Bronchial epithelial cell (primary cell): Measurements from ENCODE around the gene ANGPT4. TPM values are rescaled to one million over a fixed set of nuclear protein-coding genes. Genes with fewer than 3 reads are reported as not detected.

Source experiments
- DNase-seq: peaks from one replicate; pipeline ENCODE4 v3.0.0-alpha.2; 2010; ENCODE audit warnings: low read depth
- FAIRE-seq: peaks from 2 replicates; lab custom pipeline; 2011; peaks lifted over from hg19 to GRCh38; lab: Jason Lieb, UNC
- H3K27me3 ChIP-seq: 2 replicates; pipeline ENCODE4 v1.5.1; 2011; ENCODE audit warnings: low read length; ENCODE audit not compliant: control insufficient read depth, insufficient read depth
- H3K36me3 ChIP-seq: 2 replicates; pipeline ENCODE4 v1.5.1; 2011; ENCODE audit warnings: low read length; ENCODE audit not compliant: control insufficient read depth, insufficient read depth
- H3K4me3 ChIP-seq: 2 replicates; pipeline ENCODE4 v1.5.1; 2011; ENCODE audit warnings: mild to moderate bottlenecking, low read depth, low read length, control low read depth
- CTCF ChIP-seq: IDR thresholded peaks from 2 replicates; pipeline ENCODE4 v1.5.1; 2011; ENCODE audit warnings: mild to moderate bottlenecking, moderate library complexity, low read length, control low read depth, inconsistent platforms; ENCODE audit not compliant: insufficient read depth, severe bottlenecking
- total RNA-seq: library from RNA; depleted of rRNA; stranded (reverse); fragments of >200 nt; gene quantifications from 2 replicates; pipeline ENCODE4 v1.2.1, GENCODE V29; 2014

ANGPT4 gene
- total RNA-seq, 1 donor from 2014 or later = not detected

DNA sequence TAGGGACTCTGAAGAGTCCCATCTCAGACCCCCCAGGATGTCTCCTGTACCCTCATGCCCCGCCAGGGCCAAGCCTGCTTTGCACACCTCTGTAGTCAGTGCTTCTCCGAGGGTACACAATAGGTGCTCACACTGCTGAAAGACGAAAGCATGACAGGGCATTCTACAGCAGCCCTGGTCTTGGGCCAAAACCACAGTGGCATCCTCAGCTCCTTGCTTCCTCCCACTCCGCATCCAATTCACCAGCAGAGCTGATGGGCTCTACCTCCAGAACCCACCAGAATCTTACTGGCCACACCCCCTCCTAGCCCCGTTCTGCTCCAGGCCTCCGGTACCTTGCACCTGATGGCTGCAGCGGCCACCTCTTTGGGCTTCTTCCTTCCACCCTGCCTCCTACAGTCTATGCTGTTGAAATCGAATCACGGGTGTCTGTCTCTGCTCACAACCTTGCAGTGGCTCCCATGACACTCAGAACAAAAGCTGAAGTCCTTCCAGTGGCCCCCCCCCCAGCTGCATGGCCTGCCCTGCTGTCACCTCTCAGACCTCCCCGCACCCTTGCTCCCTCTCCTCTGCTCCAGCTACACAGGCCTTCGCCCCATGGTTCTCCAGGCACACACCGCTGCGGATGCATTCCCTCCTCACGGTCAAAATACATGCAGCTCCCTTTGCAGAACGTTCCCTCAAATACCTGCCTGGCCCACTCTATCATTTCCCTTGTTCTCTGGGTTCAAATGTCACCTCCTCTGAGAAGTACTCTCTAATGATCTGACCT lies 1.2 kb downstream of the ANGPT4 start:
- FAIRE-seq = no peak
- no peak overlapping the region for H3K4me3 ChIP-seq

DNA sequence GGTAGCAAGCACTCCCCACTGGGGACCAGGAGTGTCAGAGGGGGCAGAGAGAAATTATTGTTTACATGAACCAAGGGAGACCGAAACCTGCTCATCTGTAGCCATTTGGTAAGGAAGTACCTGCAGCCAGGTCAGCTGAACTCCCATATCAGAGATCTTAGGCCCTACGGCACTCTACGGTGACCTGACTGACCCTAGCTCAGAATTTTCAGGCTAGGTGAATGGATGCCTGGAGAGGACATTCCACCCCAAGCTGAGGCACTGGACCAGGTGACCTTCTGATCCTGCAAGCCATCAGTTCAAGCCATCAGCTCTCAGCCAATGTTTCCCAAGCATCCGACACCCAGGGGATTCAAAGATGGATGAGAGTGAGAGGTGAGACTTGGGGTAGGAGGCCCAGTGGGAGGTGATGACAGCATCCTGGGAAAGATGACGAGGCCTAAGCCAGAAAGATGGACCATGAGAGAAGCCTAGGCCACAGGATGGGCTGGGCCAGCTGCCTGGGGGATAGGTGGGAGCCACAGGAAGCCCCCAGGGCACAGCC lies 2.8 kb downstream of the ANGPT4 start:
- no peak for FAIRE-seq
- no peak for DNase-seq
- no peaks in the 10 kb centered on the region for H3K36me3 ChIP-seq
- no peak for TF ChIP-seq CTCF
- H3K4me3 ChIP-seq = no peak overlapping the region
- peaks cover 6% of the 10 kb centered on the region for H3K27me3 ChIP-seq

More for the DNA sequence above, 1.2 kb downstream of the ANGPT4 start:
- peak; percentile 3 for DNase-seq
- no peaks in the 10 kb centered on the region for H3K36me3 ChIP-seq
- no peak for TF ChIP-seq CTCF
- H3K27me3 ChIP-seq = peaks cover 6% of the 10 kb centered on the region

GRCh38 chr20:911882-912600 lies 4.1 kb downstream of the ANGPT4 start:
- FAIRE-seq = no peak
- peaks cover 6% of the 10 kb centered on the region for H3K27me3 ChIP-seq
- TF ChIP-seq CTCF = peak; percentile 24
- H3K36me3 ChIP-seq = no peaks in the 10 kb centered on the region
- DNase-seq = no peak
- H3K4me3 ChIP-seq = no peak overlapping the region

DNA sequence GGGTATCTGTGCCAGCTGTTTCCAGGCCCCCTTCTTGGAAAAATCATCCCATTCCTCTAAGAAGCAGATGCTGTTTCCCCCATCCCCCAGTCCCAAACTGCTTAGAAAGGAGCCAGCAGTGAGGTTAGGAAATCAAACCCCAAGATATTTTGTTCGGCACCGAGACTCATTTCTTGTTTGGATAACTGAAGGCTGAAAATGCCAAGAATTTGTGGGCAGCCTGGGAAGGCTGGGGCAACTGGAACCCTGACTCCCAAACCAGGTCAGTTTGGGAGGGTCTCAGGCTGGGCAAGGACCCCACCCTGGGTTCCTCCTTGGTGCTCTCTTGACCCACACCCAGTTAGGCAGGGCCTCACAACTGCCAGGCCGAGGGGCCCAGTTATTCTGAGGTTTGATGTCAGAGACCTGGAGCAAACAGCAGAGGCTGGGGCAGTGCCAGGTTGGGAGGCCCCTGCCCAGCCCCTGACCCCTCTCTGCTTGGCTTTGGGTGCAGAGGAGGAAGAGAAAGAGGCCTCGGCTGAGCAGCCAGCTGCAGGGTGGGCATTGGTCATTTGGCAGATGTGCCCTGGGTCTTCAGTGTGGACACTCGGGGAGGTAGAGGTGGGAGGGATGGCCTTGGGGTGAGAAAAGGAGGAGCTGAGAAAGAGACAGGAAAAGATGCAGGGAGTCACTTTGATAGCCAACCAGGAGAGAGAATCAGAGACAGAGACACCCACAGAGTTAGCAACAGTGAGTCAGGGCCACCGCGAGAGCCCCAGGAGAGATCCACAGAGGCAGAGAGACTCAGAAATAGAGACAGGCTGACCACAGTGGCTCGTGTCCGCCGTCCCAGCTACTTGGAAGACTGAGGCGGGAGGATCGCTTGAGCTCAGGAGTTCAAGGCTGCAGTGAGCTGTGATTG lies 5.0 kb downstream of the ANGPT4 start:
- no peaks in the 10 kb centered on the region for H3K36me3 ChIP-seq
- H3K27me3 ChIP-seq = peaks cover 4% of the 10 kb centered on the region
- DNase-seq (no peak), FAIRE-seq (no peak)
- no peak for TF ChIP-seq CTCF
- no peak overlapping the region for H3K4me3 ChIP-seq

- no peaks in the 10 kb centered on the region for H3K36me3 ChIP-seq
- DNase-seq = no peak
- TF ChIP-seq CTCF = no peak
- H3K27me3 ChIP-seq = peaks cover 4% of the 10 kb centered on the region
- no peak overlapping the region for H3K4me3 ChIP-seq
- FAIRE-seq = no peak
Measured at GRCh38 chr20:910132-910869, 5.8 kb downstream of the ANGPT4 start.
